Nephron progenitor cell (in vitro differentiated cells): ENCODE measurements around the gene RFC1.

Experiments
- DNase-seq: peaks from one replicate; pipeline ENCODE4 v3.0.0; 2021
- H3K27ac Mint-ChIP-seq: 2 replicates; pipeline ENCODE4 v1.8.0; 2021; ENCODE audit warnings: mild to moderate bottlenecking, moderate library complexity, mixed read lengths
- H3K27me3 Mint-ChIP-seq: 2 replicates; pipeline ENCODE4 v1.8.0; 2021; ENCODE audit warnings: mild to moderate bottlenecking, low read depth, mixed read lengths; ENCODE audit not compliant: poor library complexity
- H3K36me3 Mint-ChIP-seq: 2 replicates; pipeline ENCODE4 v1.8.0; 2021; ENCODE audit warnings: low read depth, mixed read lengths
- H3K4me1 Mint-ChIP-seq: 2 replicates; pipeline ENCODE4 v1.8.0; 2021; ENCODE audit warnings: mixed read lengths
- H3K4me3 Mint-ChIP-seq: 2 replicates; pipeline ENCODE4 v1.8.0; 2021; ENCODE audit warnings: mild to moderate bottlenecking, moderate library complexity, mixed read lengths
- H3K9me3 Mint-ChIP-seq: 2 replicates; pipeline ENCODE4 v1.8.0; 2021; ENCODE audit warnings: mild to moderate bottlenecking, moderate library complexity, mixed read lengths
- TF ChIP-seq, protein P1 (sequence below): fragments of 200-600 bp; sonication (generic); IDR thresholded peaks from 2 replicates; pipeline ENCODE4 v1.5.0; 2021; ENCODE audit warnings: antibody characterized with exemption

The RFC1 gene

GRCh38 chr4:39348371-39349315 lies 17.5 kb downstream of the RFC1 start:
- H3K4me3 Mint-ChIP-seq = no peak overlapping the region
- TF ChIP-seq, protein P1, sequence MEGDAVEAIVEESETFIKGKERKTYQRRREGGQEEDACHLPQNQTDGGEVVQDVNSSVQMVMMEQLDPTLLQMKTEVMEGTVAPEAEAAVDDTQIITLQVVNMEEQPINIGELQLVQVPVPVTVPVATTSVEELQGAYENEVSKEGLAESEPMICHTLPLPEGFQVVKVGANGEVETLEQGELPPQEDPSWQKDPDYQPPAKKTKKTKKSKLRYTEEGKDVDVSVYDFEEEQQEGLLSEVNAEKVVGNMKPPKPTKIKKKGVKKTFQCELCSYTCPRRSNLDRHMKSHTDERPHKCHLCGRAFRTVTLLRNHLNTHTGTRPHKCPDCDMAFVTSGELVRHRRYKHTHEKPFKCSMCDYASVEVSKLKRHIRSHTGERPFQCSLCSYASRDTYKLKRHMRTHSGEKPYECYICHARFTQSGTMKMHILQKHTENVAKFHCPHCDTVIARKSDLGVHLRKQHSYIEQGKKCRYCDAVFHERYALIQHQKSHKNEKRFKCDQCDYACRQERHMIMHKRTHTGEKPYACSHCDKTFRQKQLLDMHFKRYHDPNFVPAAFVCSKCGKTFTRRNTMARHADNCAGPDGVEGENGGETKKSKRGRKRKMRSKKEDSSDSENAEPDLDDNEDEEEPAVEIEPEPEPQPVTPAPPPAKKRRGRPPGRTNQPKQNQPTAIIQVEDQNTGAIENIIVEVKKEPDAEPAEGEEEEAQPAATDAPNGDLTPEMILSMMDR = no peak
- H3K36me3 Mint-ChIP-seq = peaks cover 73% of the 10 kb centered on the region
- H3K4me1 Mint-ChIP-seq = peaks cover 15% of the 10 kb centered on the region
- peak overlapping the region; percentile 12 for H3K27ac Mint-ChIP-seq
- no peaks in the 10 kb centered on the region for H3K27me3 Mint-ChIP-seq
- peaks cover 18% of the 10 kb centered on the region for H3K9me3 Mint-ChIP-seq
- DNase-seq = no peak

DNA sequence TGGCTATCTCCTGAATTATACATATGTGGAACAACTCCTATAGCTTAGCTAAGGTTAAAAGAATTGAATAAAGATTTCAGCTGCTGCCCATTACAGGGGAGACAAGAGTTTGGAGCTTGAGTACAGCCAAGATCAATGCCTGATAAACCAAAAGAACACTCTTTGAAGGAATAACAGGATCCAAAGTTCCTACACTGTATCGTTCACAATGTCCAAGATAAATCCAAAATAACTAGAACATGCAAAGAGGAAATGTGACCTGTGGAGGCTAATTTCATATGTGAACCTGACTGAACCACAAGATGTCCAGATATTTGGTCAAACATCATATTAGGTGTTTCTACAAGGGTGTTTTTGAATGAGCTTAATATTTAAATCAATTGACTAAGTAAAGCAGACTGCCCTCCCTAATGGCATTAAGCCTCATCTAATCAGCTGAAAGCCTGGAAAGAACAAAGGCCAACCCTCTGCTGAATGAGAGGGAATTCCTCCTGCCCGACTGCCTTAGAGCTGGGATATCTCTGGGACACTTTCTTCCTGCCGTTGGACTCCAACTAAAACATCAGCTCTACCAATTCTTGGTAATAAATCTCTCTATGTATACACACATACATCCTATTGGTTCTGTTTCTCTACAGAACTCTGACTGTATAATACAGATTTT lies 19.2 kb downstream of the RFC1 start:
- Mint-ChIP-seq H3K27me3 (no peaks in the 10 kb centered on the region), H3K36me3 (peaks cover 74% of the 10 kb centered on the region), H3K27ac (no peak overlapping the region), H3K4me3 (no peak overlapping the region), H3K4me1 (peaks cover 3% of the 10 kb centered on the region), H3K9me3 (peaks cover 14% of the 10 kb centered on the region)
- TF ChIP-seq, protein P1 = no peak
- DNase-seq = no peak

- no peak for DNase-seq
- Mint-ChIP-seq H3K36me3 (peaks cover 59% of the 10 kb centered on the region), H3K27ac (peak overlapping the region; percentile 80), H3K4me1 (peaks cover 19% of the 10 kb centered on the region), H3K4me3 (no peak overlapping the region), H3K9me3 (no peaks in the 10 kb centered on the region), H3K27me3 (no peaks in the 10 kb centered on the region)
- TF ChIP-seq, protein P1 = no peak
Observed at GRCh38 chr4:39342731-39343130, 23.4 kb downstream of the RFC1 start.

- Mint-ChIP-seq H3K36me3 (peaks cover 46% of the 10 kb centered on the region), H3K9me3 (no peaks in the 10 kb centered on the region), H3K27ac (peak overlapping the region; percentile 70), H3K4me3 (no peak overlapping the region), H3K4me1 (peaks cover 19% of the 10 kb centered on the region), H3K27me3 (no peaks in the 10 kb centered on the region)
- DNase-seq = no peak
- TF ChIP-seq, protein P1 = no peak
Observed at GRCh38 chr4:39341075-39341725, 25.0 kb downstream of the RFC1 start.

- H3K4me3 Mint-ChIP-seq = no peak overlapping the region
- peaks cover 19% of the 10 kb centered on the region for H3K4me1 Mint-ChIP-seq
- DNase-seq = no peak
- TF ChIP-seq, protein P1 = no peak
- no peaks in the 10 kb centered on the region for H3K9me3 Mint-ChIP-seq
- peaks cover 41% of the 10 kb centered on the region for H3K36me3 Mint-ChIP-seq
- H3K27me3 Mint-ChIP-seq = no peaks in the 10 kb centered on the region
- no peak overlapping the region for H3K27ac Mint-ChIP-seq
Observed at GRCh38 chr4:39339968-39340367, 26.2 kb downstream of the RFC1 start.
